H9 (cell line): Measurements from ENCODE around the gene APOL2. TPM values are rescaled to one million over a fixed set of nuclear protein-coding genes. Genes with fewer than 3 reads are reported as not detected.

Source experiments
- DNase-seq: peaks from one replicate; pipeline ENCODE4 v3.0.0-alpha.2; 2017
- H2AFZ ChIP-seq: one replicate; pipeline ENCODE4 v1.6.1; 2013; ENCODE audit warnings: mild to moderate bottlenecking, low read length, control low read depth, moderate library complexity
- H2AK5ac ChIP-seq: 2 replicates; pipeline ENCODE4 v1.6.1; 2013; ENCODE audit warnings: low read length, control low read depth, mixed read lengths; ENCODE audit not compliant: insufficient read length
- H2BK120ac ChIP-seq: one replicate; pipeline ENCODE4 v1.6.1; 2013; ENCODE audit warnings: low read depth, mild to moderate bottlenecking, low read length, control low read depth, inconsistent platforms; ENCODE audit not compliant: poor library complexity, severe bottlenecking
- H2BK12ac ChIP-seq: 2 replicates; pipeline ENCODE4 v1.6.1; 2013; ENCODE audit warnings: low read length, control low read depth, mixed read lengths, low read depth; ENCODE audit not compliant: insufficient read length
- H2BK15ac ChIP-seq: 2 replicates; pipeline ENCODE4 v1.6.1; 2013; ENCODE audit warnings: low read depth, low read length, control low read depth
- H2BK20ac ChIP-seq: one replicate; pipeline ENCODE4 v1.6.1; 2013; ENCODE audit warnings: low read depth, mild to moderate bottlenecking, low read length, control low read depth, inconsistent platforms; ENCODE audit not compliant: poor library complexity, severe bottlenecking
- H2BK5ac ChIP-seq: 2 replicates; pipeline ENCODE4 v1.6.1; 2013; ENCODE audit warnings: low read length, control low read depth, mixed read lengths; ENCODE audit not compliant: insufficient read length
- H3K14ac ChIP-seq: 2 replicates; pipeline ENCODE4 v1.6.1; 2013; ENCODE audit warnings: low read length, control low read depth; ENCODE audit not compliant: insufficient read depth
- H3K18ac ChIP-seq: 2 replicates; pipeline ENCODE4 v1.6.1; 2013; ENCODE audit warnings: low read depth, mild to moderate bottlenecking, mixed read lengths, low read length, control low read depth; ENCODE audit not compliant: insufficient read length
- H3K23ac ChIP-seq: 2 replicates; pipeline ENCODE4 v1.6.1; 2013; ENCODE audit warnings: low read length, control low read depth, mixed read lengths, low read depth; ENCODE audit not compliant: insufficient read length
- H3K23me2 ChIP-seq: 2 replicates; pipeline ENCODE4 v1.6.1; 2013; ENCODE audit warnings: low read depth, mild to moderate bottlenecking, mixed read lengths, low read length, control low read depth; ENCODE audit not compliant: insufficient read length, poor library complexity, severe bottlenecking
- H3K27ac ChIP-seq: 2 replicates; pipeline ENCODE4 v1.5.1; 2013; ENCODE audit warnings: low read length, control low read depth, mixed read lengths, low read depth; ENCODE audit not compliant: insufficient read length
- H3K27me3 ChIP-seq: 2 replicates; pipeline ENCODE4 v1.6.1; 2013; ENCODE audit warnings: low read length, control low read depth, inconsistent platforms; ENCODE audit not compliant: insufficient read depth
- H3K4ac ChIP-seq: 2 replicates; pipeline ENCODE4 v1.6.1; 2013; ENCODE audit warnings: low read depth, mild to moderate bottlenecking, control low read depth, inconsistent platforms, low read length, moderate library complexity
- H3K4me1 ChIP-seq: 2 replicates; pipeline ENCODE4 v1.6.1; 2013; ENCODE audit warnings: low read length, control low read depth, inconsistent platforms; ENCODE audit not compliant: insufficient read depth
- H3K4me2 ChIP-seq: 2 replicates; pipeline ENCODE4 v1.6.1; 2013; ENCODE audit warnings: low read length, control low read depth, mixed read lengths; ENCODE audit not compliant: insufficient read length, insufficient read depth
- H3K56ac ChIP-seq: 2 replicates; pipeline ENCODE4 v1.6.1; 2013; ENCODE audit warnings: low read depth, mild to moderate bottlenecking, mixed read lengths, low read length, control low read depth; ENCODE audit not compliant: insufficient read length
- H3K79me1 ChIP-seq: 2 replicates; pipeline ENCODE4 v1.6.1; 2013; ENCODE audit warnings: low read depth, mild to moderate bottlenecking, moderate library complexity, low read length, control low read depth, inconsistent platforms; ENCODE audit not compliant: insufficient read depth, poor library complexity, severe bottlenecking
- H3K79me2 ChIP-seq: 2 replicates; pipeline ENCODE4 v1.6.1; 2013; ENCODE audit warnings: low read length, control low read depth, inconsistent platforms; ENCODE audit not compliant: insufficient read depth
- H3K9ac ChIP-seq: 2 replicates; pipeline ENCODE4 v1.6.1; 2013; ENCODE audit warnings: low read length, control low read depth, mixed read lengths; ENCODE audit not compliant: insufficient read length; ENCODE audit errors: extremely low read depth
- H3K9me3 ChIP-seq: one replicate; pipeline ENCODE4 v1.6.1; 2013; ENCODE audit warnings: low read depth, low read length, inconsistent platforms; ENCODE audit not compliant: control insufficient read depth
- H3T11ph ChIP-seq: one replicate; pipeline ENCODE4 v1.6.1; 2013; ENCODE audit warnings: mild to moderate bottlenecking, low read length, control low read depth, inconsistent platforms
- H4K20me1 ChIP-seq: one replicate; pipeline ENCODE4 v1.6.1; 2013; ENCODE audit not compliant: control insufficient read depth, insufficient read length, insufficient read depth
- H4K5ac ChIP-seq: 2 replicates; pipeline ENCODE4 v1.6.1; 2013; ENCODE audit warnings: low read depth, mild to moderate bottlenecking, mixed read lengths, low read length, control low read depth; ENCODE audit not compliant: insufficient read length
- H4K8ac ChIP-seq: replicated peaks from 2 replicates; pipeline ENCODE4 v1.6.1; 2013; ENCODE audit warnings: low read length, control low read depth, mixed read lengths, low read depth; ENCODE audit not compliant: insufficient read length
- H4K91ac ChIP-seq: 2 replicates; pipeline ENCODE4 v1.6.1; 2013; ENCODE audit warnings: low read depth, mild to moderate bottlenecking, moderate library complexity, mixed read lengths, low read length, control low read depth; ENCODE audit not compliant: insufficient read length
- H3K27ac Mint-ChIP-seq, 3 experiments: 2 replicates in 2 of 3; 3 replicates in 1 of 3; pipeline ENCODE4 v1.8.0; 2020 to 2021; ENCODE audit warnings: mixed read lengths in 3 of 3, mild to moderate bottlenecking in 1 of 3, moderate library complexity in 1 of 3
- H3K27me3 Mint-ChIP-seq: 2 replicates; pipeline ENCODE4 v1.8.0; 2021; ENCODE audit warnings: low read depth, mild to moderate bottlenecking, moderate library complexity, mixed read lengths
- H3K36me3 Mint-ChIP-seq, 3 experiments: 2 replicates in 2 of 3; 3 replicates in 1 of 3; pipeline ENCODE4 v1.8.0; 2020 to 2021; ENCODE audit warnings: low read depth in 3 of 3, mixed read lengths in 3 of 3; ENCODE audit not compliant: insufficient read depth in 1 of 3
- H3K4me1 Mint-ChIP-seq, 2 experiments: 2 replicates each; pipeline ENCODE4 v1.8.0; 2020; ENCODE audit warnings: mixed read lengths in 2 of 2
- H3K4me3 Mint-ChIP-seq, 2 experiments: 2 replicates in 1 of 2; 3 replicates in 1 of 2; pipeline ENCODE4 v1.8.0; 2020 to 2021; ENCODE audit warnings: mild to moderate bottlenecking in 2 of 2, mixed read lengths in 2 of 2, moderate library complexity in 1 of 2
- H3K9me3 Mint-ChIP-seq, 2 experiments: 2 replicates in 1 of 2; 3 replicates in 1 of 2; pipeline ENCODE4 v1.8.0; 2020; ENCODE audit warnings: mild to moderate bottlenecking in 2 of 2, mixed read lengths in 2 of 2, moderate library complexity in 1 of 2
- WGBS: extraction: QIAGEN DNeasy Blood & Tissue Kit; methylation state at CpG from one replicate; pipeline ENCODE4 v1.1.7; 2013; ENCODE audit warnings: missing lambda C conversion rate, low lambda C conversion rate, mixed read lengths; ENCODE audit not compliant: insufficient read length; ENCODE audit errors: extremely low coverage; 5-methylcytosine and 5-hydroxymethylcytosine counted together
- total RNA-seq: library from RNA; stranded (reverse); gene quantifications from 2 replicates; pipeline ENCODE4 v1.2.1, GENCODE V29; 2021
- TF ChIP-seq, protein P1 (sequence below): fragments of 200-600 bp; sonication (generic); conservative IDR thresholded peaks from 3 replicates; pipeline ENCODE4 v1.8.0; 2021; ENCODE audit warnings: antibody characterized with exemption, mild to moderate bottlenecking

Gene APOL2
- total RNA-seq, 1 experiment from 2014 or later, result 15.6 TPM

DNA sequence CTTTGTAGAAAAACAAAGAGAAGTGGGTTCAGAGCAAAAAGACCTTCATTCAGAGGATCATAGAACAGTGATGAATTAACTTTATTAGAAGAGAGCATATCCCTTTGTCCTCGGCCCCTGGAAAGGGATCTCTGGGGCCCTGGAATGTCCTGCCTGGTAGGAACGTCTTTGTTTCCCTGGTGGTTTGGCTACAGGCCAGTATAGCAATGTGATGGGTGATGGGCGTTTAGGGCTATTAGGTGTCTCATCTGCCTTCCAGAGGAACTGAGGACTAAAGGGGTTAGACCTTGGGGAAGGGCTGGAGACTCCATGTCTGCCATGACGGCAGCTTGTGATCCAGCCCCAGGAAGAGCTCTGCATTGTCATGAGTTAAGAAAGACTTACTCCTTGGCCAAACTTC is 46.8 kb downstream of the APOL2 start:
- no peak overlapping the region for H2BK12ac ChIP-seq
- H3K18ac ChIP-seq, result no peak overlapping the region
- no peak overlapping the region for H2AK5ac ChIP-seq
- no peak overlapping the region for H4K8ac ChIP-seq
- peaks cover 5% of the 10 kb centered on the region; the same call in 1 of the 2 replicates for H3K27me3 Mint-ChIP-seq
- H3K56ac ChIP-seq, result no peak overlapping the region
- H4K91ac ChIP-seq, result no peak overlapping the region
- H3K9me3 ChIP-seq, result no peaks in the 10 kb centered on the region
- H3K14ac ChIP-seq, result no peak overlapping the region
- H3K23ac ChIP-seq, result no peak overlapping the region
- H3K9ac ChIP-seq, result no peak overlapping the region
- H3K4me3 Mint-ChIP-seq, result no peak overlapping the region
- H2BK5ac ChIP-seq, result no peak overlapping the region
- H3K27ac Mint-ChIP-seq, result no peak overlapping the region
- H3K36me3 Mint-ChIP-seq, result peaks cover 2 to 8% (median 5%) of the 10 kb centered on the region in 3 experiments; a peak in 4 of 7 replicates
- no CpG with 5 or more reads among the region's 4 CpGs for WGBS
- H2AFZ ChIP-seq, result no peak overlapping the region
- no peak overlapping the region for H3K27ac ChIP-seq
- TF ChIP-seq, protein P1, sequence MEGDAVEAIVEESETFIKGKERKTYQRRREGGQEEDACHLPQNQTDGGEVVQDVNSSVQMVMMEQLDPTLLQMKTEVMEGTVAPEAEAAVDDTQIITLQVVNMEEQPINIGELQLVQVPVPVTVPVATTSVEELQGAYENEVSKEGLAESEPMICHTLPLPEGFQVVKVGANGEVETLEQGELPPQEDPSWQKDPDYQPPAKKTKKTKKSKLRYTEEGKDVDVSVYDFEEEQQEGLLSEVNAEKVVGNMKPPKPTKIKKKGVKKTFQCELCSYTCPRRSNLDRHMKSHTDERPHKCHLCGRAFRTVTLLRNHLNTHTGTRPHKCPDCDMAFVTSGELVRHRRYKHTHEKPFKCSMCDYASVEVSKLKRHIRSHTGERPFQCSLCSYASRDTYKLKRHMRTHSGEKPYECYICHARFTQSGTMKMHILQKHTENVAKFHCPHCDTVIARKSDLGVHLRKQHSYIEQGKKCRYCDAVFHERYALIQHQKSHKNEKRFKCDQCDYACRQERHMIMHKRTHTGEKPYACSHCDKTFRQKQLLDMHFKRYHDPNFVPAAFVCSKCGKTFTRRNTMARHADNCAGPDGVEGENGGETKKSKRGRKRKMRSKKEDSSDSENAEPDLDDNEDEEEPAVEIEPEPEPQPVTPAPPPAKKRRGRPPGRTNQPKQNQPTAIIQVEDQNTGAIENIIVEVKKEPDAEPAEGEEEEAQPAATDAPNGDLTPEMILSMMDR, result no peak
- H4K5ac ChIP-seq, result no peak overlapping the region
- peaks cover 5 to 6% of the 10 kb centered on the region in 2 experiments; a peak in 4 of 5 replicates for H3K9me3 Mint-ChIP-seq
- no peaks in the 10 kb centered on the region for H3K79me2 ChIP-seq
- peaks cover 54 to 58% of the 10 kb centered on the region in 2 experiments for H3K4me1 Mint-ChIP-seq
- H3K4me1 ChIP-seq, result peaks cover 2% of the 10 kb centered on the region; the same call in 1 of the 2 replicates
- no peak overlapping the region for H3T11ph ChIP-seq
- H2BK15ac ChIP-seq, result no peak overlapping the region
- no peaks in the 10 kb centered on the region for H4K20me1 ChIP-seq
- H3K4me2 ChIP-seq, result no peak overlapping the region
- H2BK20ac ChIP-seq, result no peak overlapping the region
- H3K79me1 ChIP-seq, result no peaks in the 10 kb centered on the region
- H3K27me3 ChIP-seq, result no peaks in the 10 kb centered on the region
- no peak overlapping the region for H3K4ac ChIP-seq
- no peak overlapping the region for H2BK120ac ChIP-seq
- H3K23me2 ChIP-seq, result no peaks in the 10 kb centered on the region
- DNase-seq, result no peak
